SJSA1 (cell line): Measurements from ENCODE around the gene TENT5C. TPM values are rescaled to one million over a fixed set of nuclear protein-coding genes. Genes with fewer than 3 reads are reported as not detected.

Source experiments
- DNase-seq, 2 experiments: peaks; one replicate each; pipeline ENCODE4 v3.0.0-alpha.2; 2015 to 2020; ENCODE audit warnings: low spot score in 2 of 2, low read depth in 1 of 2
- H3K27ac ChIP-seq: fragments of 250-450 bp; sonication (Bioruptor Pico); 2 replicates; pipeline ENCODE4 v1.5.1; 2020; ENCODE audit warnings: mild to moderate bottlenecking, moderate library complexity
- H3K27me3 ChIP-seq: fragments of 250-450 bp; sonication (Bioruptor Pico); replicated peaks from 2 replicates; pipeline ENCODE4 v1.5.1; 2020; ENCODE audit warnings: mild to moderate bottlenecking, moderate library complexity
- H3K36me3 ChIP-seq: fragments of 250-450 bp; sonication (Bioruptor Pico); 2 replicates; pipeline ENCODE4 v1.5.1; 2020; ENCODE audit warnings: mild to moderate bottlenecking
- H3K4me1 ChIP-seq: fragments of 250-450 bp; sonication (Bioruptor Pico); replicated peaks from 2 replicates; pipeline ENCODE4 v1.6.1; 2021; ENCODE audit warnings: mild to moderate bottlenecking
- H3K4me3 ChIP-seq: fragments of 250-450 bp; sonication (Bioruptor Pico); 2 replicates; pipeline ENCODE4 v1.5.1; 2020; ENCODE audit warnings: mild to moderate bottlenecking
- H3K9me3 ChIP-seq: fragments of 250-450 bp; sonication (Bioruptor Pico); replicated peaks from 2 replicates; pipeline ENCODE4 v1.5.1; 2020; ENCODE audit warnings: mild to moderate bottlenecking
- total RNA-seq: library from RNA; depleted of rRNA; stranded (reverse); fragments of >200 nt; shearing (Covaris generic); gene quantifications from 2 replicates; pipeline ENCODE4 v1.2.3, GENCODE V29; 2014

TENT5C gene
- total RNA-seq, 1 experiment from 2014 or later: 0.92 TPM

- Histone ChIP-seq H3K4me1 (no peaks in the 10 kb centered on the region), H3K4me3 (no peak overlapping the region), H3K9me3 (no peaks in the 10 kb centered on the region), H3K36me3 (no peaks in the 10 kb centered on the region), H3K27me3 (no peaks in the 10 kb centered on the region), H3K27ac (no peak overlapping the region)
- no peak for DNase-seq
Measured at GRCh38 chr1:117577191-117577885, 28.5 kb upstream of the TENT5C start.

- Histone ChIP-seq H3K27me3 (no peaks in the 10 kb centered on the region), H3K9me3 (no peaks in the 10 kb centered on the region), H3K4me3 (no peak overlapping the region), H3K27ac (no peak overlapping the region), H3K4me1 (no peaks in the 10 kb centered on the region), H3K36me3 (no peaks in the 10 kb centered on the region)
- DNase-seq: no peak
Measured at GRCh38 chr1:117578466-117578865, 27.4 kb upstream of the TENT5C start.

- no peak for DNase-seq
- Histone ChIP-seq H3K27ac (no peak overlapping the region), H3K36me3 (no peaks in the 10 kb centered on the region), H3K4me3 (no peak overlapping the region), H3K9me3 (no peaks in the 10 kb centered on the region), H3K27me3 (no peaks in the 10 kb centered on the region), H3K4me1 (no peaks in the 10 kb centered on the region)
Measured at GRCh38 chr1:117579221-117579906, 26.5 kb upstream of the TENT5C start.

GRCh38 chr1:117580436-117580835, 25.4 kb upstream of the TENT5C start:
- no peak overlapping the region for H3K4me3 ChIP-seq
- no peaks in the 10 kb centered on the region for H3K9me3 ChIP-seq
- no peaks in the 10 kb centered on the region for H3K36me3 ChIP-seq
- H3K27me3 ChIP-seq: no peaks in the 10 kb centered on the region
- no peak overlapping the region for H3K27ac ChIP-seq
- no peaks in the 10 kb centered on the region for H3K4me1 ChIP-seq
- DNase-seq: no peak

- no peak for DNase-seq
- H3K9me3 ChIP-seq: no peaks in the 10 kb centered on the region
- no peak overlapping the region for H3K4me3 ChIP-seq
- H3K36me3 ChIP-seq: no peaks in the 10 kb centered on the region
- H3K4me1 ChIP-seq: no peaks in the 10 kb centered on the region
- H3K27me3 ChIP-seq: no peaks in the 10 kb centered on the region
- H3K27ac ChIP-seq: no peak overlapping the region
Measured at GRCh38 chr1:117580882-117581281, 25.0 kb upstream of the TENT5C start.

GRCh38 chr1:117581391-117581943, 24.4 kb upstream of the TENT5C start:
- no peaks in the 10 kb centered on the region for H3K27me3 ChIP-seq
- no peaks in the 10 kb centered on the region for H3K9me3 ChIP-seq
- no peak for DNase-seq
- no peaks in the 10 kb centered on the region for H3K36me3 ChIP-seq
- no peak overlapping the region for H3K4me3 ChIP-seq
- H3K4me1 ChIP-seq: no peaks in the 10 kb centered on the region
- no peak overlapping the region for H3K27ac ChIP-seq

- no peak overlapping the region for H3K4me3 ChIP-seq
- H3K9me3 ChIP-seq: no peaks in the 10 kb centered on the region
Measured at GRCh38 chr1:117582451-117582850, 23.4 kb upstream of the TENT5C start.

GRCh38 chr1:117583247-117583646, 22.6 kb upstream of the TENT5C start:
- no peak overlapping the region for H3K4me3 ChIP-seq
- no peaks in the 10 kb centered on the region for H3K27me3 ChIP-seq
- H3K9me3 ChIP-seq: no peaks in the 10 kb centered on the region
- DNase-seq: no peak
- no peaks in the 10 kb centered on the region for H3K4me1 ChIP-seq
- H3K27ac ChIP-seq: no peak overlapping the region
- no peaks in the 10 kb centered on the region for H3K36me3 ChIP-seq

More at GRCh38 chr1:117582451-117582850, 23.4 kb upstream of the TENT5C start:
- H3K27ac ChIP-seq: no peak overlapping the region
- H3K27me3 ChIP-seq: no peaks in the 10 kb centered on the region
- DNase-seq: no peak
- H3K4me1 ChIP-seq: no peaks in the 10 kb centered on the region
- H3K36me3 ChIP-seq: no peaks in the 10 kb centered on the region

GRCh38 chr1:117584181-117584580, 21.7 kb upstream of the TENT5C start:
- no peak for DNase-seq
- no peaks in the 10 kb centered on the region for H3K9me3 ChIP-seq
- no peaks in the 10 kb centered on the region for H3K36me3 ChIP-seq
- H3K27ac ChIP-seq: no peak overlapping the region
- H3K27me3 ChIP-seq: no peaks in the 10 kb centered on the region
- no peak overlapping the region for H3K4me3 ChIP-seq
- no peaks in the 10 kb centered on the region for H3K4me1 ChIP-seq

GRCh38 chr1:117585086-117585485, 20.8 kb upstream of the TENT5C start:
- Histone ChIP-seq H3K4me1 (no peaks in the 10 kb centered on the region), H3K4me3 (no peak overlapping the region), H3K36me3 (no peaks in the 10 kb centered on the region), H3K27me3 (no peaks in the 10 kb centered on the region), H3K27ac (no peak overlapping the region), H3K9me3 (no peaks in the 10 kb centered on the region)
- DNase-seq: no peak

- Histone ChIP-seq H3K4me1 (no peaks in the 10 kb centered on the region), H3K27me3 (no peaks in the 10 kb centered on the region), H3K27ac (no peak overlapping the region), H3K4me3 (no peak overlapping the region), H3K36me3 (no peaks in the 10 kb centered on the region), H3K9me3 (no peaks in the 10 kb centered on the region)
- no peak for DNase-seq
Measured at GRCh38 chr1:117586337-117586736, 19.5 kb upstream of the TENT5C start.

GRCh38 chr1:117586747-117587498, 18.9 kb upstream of the TENT5C start:
- Histone ChIP-seq H3K36me3 (no peaks in the 10 kb centered on the region), H3K27ac (no peak overlapping the region), H3K27me3 (no peaks in the 10 kb centered on the region), H3K9me3 (no peaks in the 10 kb centered on the region), H3K4me1 (no peaks in the 10 kb centered on the region), H3K4me3 (no peak overlapping the region)
- DNase-seq: no peak

GRCh38 chr1:117587499-117588356, 18.1 kb upstream of the TENT5C start:
- no peak overlapping the region for H3K4me3 ChIP-seq
- H3K4me1 ChIP-seq: no peaks in the 10 kb centered on the region
- H3K27me3 ChIP-seq: no peaks in the 10 kb centered on the region
- H3K27ac ChIP-seq: no peak overlapping the region
- no peak for DNase-seq
- H3K9me3 ChIP-seq: no peaks in the 10 kb centered on the region
- H3K36me3 ChIP-seq: no peaks in the 10 kb centered on the region
